ENCODE measurements around the gene KCNJ14.

DNA sequence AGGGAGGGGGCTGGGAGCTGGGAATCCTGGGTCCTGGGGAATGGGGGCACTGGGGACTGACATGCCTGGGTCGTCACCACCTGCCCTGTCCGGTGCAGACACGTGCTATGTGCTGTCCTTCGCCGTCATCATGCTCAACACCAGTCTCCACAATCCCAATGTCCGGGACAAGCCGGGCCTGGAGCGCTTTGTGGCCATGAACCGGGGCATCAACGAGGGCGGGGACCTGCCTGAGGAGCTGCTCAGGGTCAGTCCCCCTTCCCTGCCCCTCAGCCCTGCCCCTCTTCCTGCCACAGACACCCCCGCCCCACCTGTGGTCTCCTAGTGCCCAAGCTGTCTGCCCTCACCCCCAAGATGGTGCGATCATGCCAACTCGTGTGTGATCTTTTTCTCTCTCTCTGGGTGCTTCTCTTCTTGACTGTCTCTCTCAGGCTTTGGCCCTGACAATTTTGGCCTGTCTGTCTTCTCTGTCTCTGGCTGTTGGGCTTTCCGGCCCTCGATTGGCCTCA, 18.8 kb downstream of the KCNJ14 start:
- TF ChIP-seq CTCF (IDR thresholded peaks at IDR 0.05; ENCODE audit: low read depth, low read length) (no peak), EZH2phosphoT487 (IDR thresholded peaks at IDR 0.05; ENCODE audit: low read depth) (no peak)

Data from OCI-LY3 (cell line).